ENCODE data around the gene CEACAM1.
"Not testable (repeated sequence)": the region's sequence is repeated elsewhere in the genome, so short reads cannot be mapped to it uniquely, and the experiment has no call there.

CEACAM1 gene

DNA sequence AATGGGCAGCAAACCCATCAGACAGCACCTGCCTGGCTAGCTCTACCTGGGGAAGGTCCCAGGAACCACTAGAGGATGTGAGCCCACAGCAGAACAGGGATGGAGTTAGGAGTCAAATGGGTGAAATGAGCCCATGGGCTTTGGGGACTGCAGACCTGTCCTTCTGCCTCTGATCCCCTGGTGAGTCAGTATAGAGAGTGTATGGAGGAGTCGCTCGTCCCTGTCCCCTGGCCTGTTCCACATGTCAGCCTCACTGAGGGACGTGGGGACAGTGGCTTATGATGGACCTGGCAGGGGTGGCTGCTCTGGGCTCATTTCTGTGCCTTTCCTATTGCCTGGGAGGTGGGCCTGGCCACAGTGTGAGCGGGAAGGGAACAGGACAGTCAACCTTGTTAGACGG lies 4.0 kb downstream of the CEACAM1 start:
- peaks cover 15% of the 10 kb centered on the region for H3K4me1 ChIP-seq (ENCODE audit: low read length)
- TF ChIP-seq EZH2phosphoT487 (IDR thresholded peaks at IDR 0.05; ENCODE audit: low read length) = no peak
- TF ChIP-seq EZH2 (optimal IDR thresholded peaks at IDR 0.05; ENCODE audit: low read depth, low read length) = no peak
- TF ChIP-seq, protein P1, sequence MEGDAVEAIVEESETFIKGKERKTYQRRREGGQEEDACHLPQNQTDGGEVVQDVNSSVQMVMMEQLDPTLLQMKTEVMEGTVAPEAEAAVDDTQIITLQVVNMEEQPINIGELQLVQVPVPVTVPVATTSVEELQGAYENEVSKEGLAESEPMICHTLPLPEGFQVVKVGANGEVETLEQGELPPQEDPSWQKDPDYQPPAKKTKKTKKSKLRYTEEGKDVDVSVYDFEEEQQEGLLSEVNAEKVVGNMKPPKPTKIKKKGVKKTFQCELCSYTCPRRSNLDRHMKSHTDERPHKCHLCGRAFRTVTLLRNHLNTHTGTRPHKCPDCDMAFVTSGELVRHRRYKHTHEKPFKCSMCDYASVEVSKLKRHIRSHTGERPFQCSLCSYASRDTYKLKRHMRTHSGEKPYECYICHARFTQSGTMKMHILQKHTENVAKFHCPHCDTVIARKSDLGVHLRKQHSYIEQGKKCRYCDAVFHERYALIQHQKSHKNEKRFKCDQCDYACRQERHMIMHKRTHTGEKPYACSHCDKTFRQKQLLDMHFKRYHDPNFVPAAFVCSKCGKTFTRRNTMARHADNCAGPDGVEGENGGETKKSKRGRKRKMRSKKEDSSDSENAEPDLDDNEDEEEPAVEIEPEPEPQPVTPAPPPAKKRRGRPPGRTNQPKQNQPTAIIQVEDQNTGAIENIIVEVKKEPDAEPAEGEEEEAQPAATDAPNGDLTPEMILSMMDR (IDR thresholded peaks at IDR 0.05; ENCODE audit: low read length) = no peak
- H3K79me2 ChIP-seq (ENCODE audit: low read length) = no peaks in the 10 kb centered on the region
- H3K4me3 ChIP-seq (ENCODE audit: low read length) = no peak overlapping the region
- H3K27ac ChIP-seq (ENCODE audit: low read length) = no peak overlapping the region
- no peaks in the 10 kb centered on the region for H3K9me3 ChIP-seq (replicated peaks; ENCODE audit: insufficient read depth, low read length)
- no peak overlapping the region for H2AFZ ChIP-seq (ENCODE audit: low read length)
- H4K20me1 ChIP-seq (ENCODE audit: insufficient read depth, low read length) = no peaks in the 10 kb centered on the region
- no peaks in the 10 kb centered on the region for H3K36me3 ChIP-seq (replicated peaks; ENCODE audit: insufficient read depth, low read length)
- H3K27me3 ChIP-seq (replicated peaks; ENCODE audit: insufficient read depth, low read length) = no peaks in the 10 kb centered on the region
- no peak overlapping the region for H3K4me2 ChIP-seq (ENCODE audit: low read depth, low read length)
- H3K9ac ChIP-seq (ENCODE audit: low read length) = no peak overlapping the region
- no peaks in the 10 kb centered on the region for H3F3A ChIP-seq (ENCODE audit: insufficient read depth, low read length)
- DNase-seq = no peak
- no peaks in the 10 kb centered on the region for H3K9me2 ChIP-seq (replicated peaks; ENCODE audit: insufficient read depth, low read length)

DNA sequence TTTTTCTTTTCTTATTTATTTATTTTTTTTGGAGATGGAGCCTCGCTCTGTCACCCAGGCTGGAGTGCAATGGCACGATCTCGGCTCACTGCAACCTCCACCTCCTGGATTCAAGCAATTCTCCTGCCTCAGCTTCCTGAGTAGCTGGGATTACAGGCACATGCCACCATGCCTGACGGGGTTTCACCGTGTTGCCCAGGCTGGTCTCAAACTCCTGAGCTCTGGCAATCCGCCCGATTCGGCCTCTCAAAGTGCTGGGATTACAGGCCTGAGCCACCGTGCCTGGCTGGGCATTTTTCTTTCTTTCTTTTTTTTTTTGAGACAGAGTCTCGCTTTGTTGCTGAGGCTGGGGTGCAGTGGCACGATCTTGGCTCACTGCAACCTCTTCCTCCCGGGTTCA lies 6.0 kb downstream of the CEACAM1 start:
- H3F3A ChIP-seq (ENCODE audit: insufficient read depth, low read length); H3K9ac ChIP-seq (ENCODE audit: low read length); H2AFZ ChIP-seq (ENCODE audit: low read length); H3K9me2 ChIP-seq (replicated peaks; ENCODE audit: insufficient read depth, low read length); H3K9me3 ChIP-seq (replicated peaks; ENCODE audit: insufficient read depth, low read length); H3K27ac ChIP-seq (ENCODE audit: low read length); H3K79me2 ChIP-seq (ENCODE audit: low read length); H3K4me3 ChIP-seq (ENCODE audit: low read length); H3K4me1 ChIP-seq (ENCODE audit: low read length); DNase-seq; H3K27me3 ChIP-seq (replicated peaks; ENCODE audit: insufficient read depth, low read length); H3K4me2 ChIP-seq (ENCODE audit: low read depth, low read length); H3K36me3 ChIP-seq (replicated peaks; ENCODE audit: insufficient read depth, low read length); H4K20me1 ChIP-seq (ENCODE audit: insufficient read depth, low read length): not testable (repeated sequence)

DNA sequence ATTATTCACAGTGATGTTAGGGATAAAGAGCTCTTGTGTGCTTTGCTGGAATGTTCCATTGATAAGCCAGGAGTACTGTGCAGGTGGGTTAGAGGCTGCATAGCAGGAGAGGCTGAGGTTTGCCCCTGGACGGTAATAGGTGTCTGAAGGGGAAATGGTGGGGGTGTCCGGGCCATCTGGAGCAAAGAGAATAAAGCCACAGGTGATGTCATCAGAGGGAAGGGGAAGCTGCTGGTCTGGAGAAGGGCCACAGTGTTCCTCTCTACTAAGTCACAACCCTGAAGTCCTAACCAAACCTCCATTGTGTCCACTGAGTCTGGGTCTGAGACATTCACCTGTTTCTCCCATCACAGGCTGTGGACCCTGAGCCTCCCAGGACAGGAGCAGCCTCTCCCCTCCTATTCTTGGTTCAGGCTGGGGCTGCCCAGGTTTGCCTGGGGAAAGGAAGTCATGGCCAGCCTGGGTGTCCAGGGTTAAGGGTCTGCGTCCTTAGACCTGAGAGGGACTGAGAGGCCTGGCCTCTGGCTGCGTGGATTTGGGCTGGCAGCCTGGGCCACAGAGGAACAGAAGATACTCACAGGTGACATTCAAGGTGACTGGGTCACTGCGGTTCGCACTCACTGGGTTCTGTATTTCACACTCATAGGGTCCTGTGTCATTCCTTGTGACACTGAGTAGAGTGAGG lies 6.8 kb downstream of the CEACAM1 start:
- H3K36me3 ChIP-seq (replicated peaks; ENCODE audit: insufficient read depth, low read length) = no peaks in the 10 kb centered on the region
- H2AFZ ChIP-seq (ENCODE audit: low read length) = no peak overlapping the region
- no peak for DNase-seq
- no peaks in the 10 kb centered on the region for H3F3A ChIP-seq (ENCODE audit: insufficient read depth, low read length)
- no peak overlapping the region for H3K4me3 ChIP-seq (ENCODE audit: low read length)
- no peak overlapping the region for H3K4me2 ChIP-seq (ENCODE audit: low read depth, low read length)
- 0 out of 2 replicates have a peak, but pooled peaks cover 3% of the 10 kb centered on the region for H3K4me1 ChIP-seq (ENCODE audit: low read length)
- no peak overlapping the region for H3K9ac ChIP-seq (ENCODE audit: low read length)
- H3K27me3 ChIP-seq (replicated peaks; ENCODE audit: insufficient read depth, low read length) = 0 out of 2 replicates have a peak, but pooled peaks cover 2% of the 10 kb centered on the region
- no peaks in the 10 kb centered on the region for H3K9me2 ChIP-seq (replicated peaks; ENCODE audit: insufficient read depth, low read length)
- H4K20me1 ChIP-seq (ENCODE audit: insufficient read depth, low read length) = no peaks in the 10 kb centered on the region
- H3K27ac ChIP-seq (ENCODE audit: low read length) = no peak overlapping the region
- TF ChIP-seq EZH2phosphoT487 (IDR thresholded peaks at IDR 0.05; ENCODE audit: low read length) (no peak), EZH2 (optimal IDR thresholded peaks at IDR 0.05; ENCODE audit: low read depth, low read length) (no peak)
- TF ChIP-seq, protein P1 (IDR thresholded peaks at IDR 0.05; ENCODE audit: low read length) = no peak
- no peaks in the 10 kb centered on the region for H3K9me3 ChIP-seq (replicated peaks; ENCODE audit: insufficient read depth, low read length)
- no peaks in the 10 kb centered on the region for H3K79me2 ChIP-seq (ENCODE audit: low read length)

DNA sequence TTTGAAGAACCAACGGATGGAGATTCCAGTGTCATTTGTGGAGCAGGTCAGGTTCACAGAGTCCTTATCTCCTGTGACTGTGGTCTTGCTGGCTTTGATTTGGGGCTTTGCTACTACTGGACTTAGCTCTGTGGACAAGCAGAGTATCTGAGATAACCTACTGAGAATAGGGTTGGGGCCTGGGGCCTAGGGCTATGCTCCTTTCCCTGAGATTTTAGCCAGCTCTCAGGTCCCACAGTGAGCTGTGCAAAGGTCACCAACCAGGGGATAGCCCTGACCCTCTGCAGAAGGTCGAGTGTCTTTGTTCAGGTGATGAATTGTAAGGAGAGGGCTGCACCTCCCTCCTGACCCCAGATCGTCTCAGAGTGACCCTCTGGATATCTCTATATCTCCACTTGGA lies 9.2 kb downstream of the CEACAM1 start:
- Histone ChIP-seq H3F3A (ENCODE audit: insufficient read depth, low read length) (no peaks in the 10 kb centered on the region), H3K4me3 (ENCODE audit: low read length) (no peak overlapping the region), H3K27ac (ENCODE audit: low read length) (no peak overlapping the region), H3K9me2 (replicated peaks; ENCODE audit: insufficient read depth, low read length) (no peaks in the 10 kb centered on the region), H4K20me1 (ENCODE audit: insufficient read depth, low read length) (no peaks in the 10 kb centered on the region), H3K4me1 (ENCODE audit: low read length) (0 out of 2 replicates have a peak, but pooled peaks cover 3% of the 10 kb centered on the region), H3K36me3 (replicated peaks; ENCODE audit: insufficient read depth, low read length) (no peaks in the 10 kb centered on the region), H2AFZ (ENCODE audit: low read length) (no peak overlapping the region), H3K9ac (ENCODE audit: low read length) (no peak overlapping the region), H3K9me3 (replicated peaks; ENCODE audit: insufficient read depth, low read length) (no peaks in the 10 kb centered on the region), H3K79me2 (ENCODE audit: low read length) (no peaks in the 10 kb centered on the region), H3K27me3 (replicated peaks; ENCODE audit: insufficient read depth, low read length) (0 out of 2 replicates have a peak, but pooled peaks cover 2% of the 10 kb centered on the region), H3K4me2 (ENCODE audit: low read depth, low read length) (no peak overlapping the region)
- no peak for TF ChIP-seq EZH2 (optimal IDR thresholded peaks at IDR 0.05; ENCODE audit: low read depth, low read length)
- no peak for DNase-seq
